Right lung (tissue), 10 donors: Measurements from ENCODE around the gene YOD1. TPM values are rescaled to one million over a fixed set of nuclear protein-coding genes. Genes with fewer than 3 reads are reported as not detected.
A peak's percentile ranks its signal among the peaks of the same experiment; 100 is the strongest.

ENCODE experiments used
- DNase-seq, 2 donors: peaks; one replicate each; pipeline ENCODE4 v3.0.0-alpha.2; 2013
- long read RNA-seq, 8 donors: transcript quantifications; one replicate each; lab custom pipeline, GENCODE V29; 2026
- polyA plus RNA-seq, 5 donors: library from polyadenylated mRNA; unstranded; fragments of 120-200 nt; gene quantifications; one replicate each; pipeline versions ENCODE4 v1.2.1 to v1.2.3, GENCODE V29; 2013; ENCODE audit warnings: inconsistent platforms in 1 of 5, low replicate concordance in 1 of 5; ENCODE audit not compliant: insufficient read length in 5 of 5, insufficient read depth in 1 of 5

Gene YOD1
- polyA plus RNA-seq: 10 to 100 TPM in 4 of 5 donors, 1 to 10 TPM in 1; 9.6 to 17.9 (median 14.0) TPM
- long read RNA-seq, donor 1, full-length matches to known transcripts: 6 of 6 reads
- long read RNA-seq, donor 1, partial matches to known transcripts: 0 of 6 reads
- long read RNA-seq, donor 1, other reads (novel, unspliced or antisense): 0 of 6 reads
- long read RNA-seq, donor 2, full-length matches to known transcripts: 5 of 5 reads
- long read RNA-seq, donor 2, partial matches to known transcripts: 0 of 5 reads
- long read RNA-seq, donor 2, other reads (novel, unspliced or antisense): 0 of 5 reads
- long read RNA-seq, donor 3, full-length matches to known transcripts: 2 of 2 reads
- long read RNA-seq, donor 3, partial matches to known transcripts: 0 of 2 reads
- long read RNA-seq, donor 3, other reads (novel, unspliced or antisense): 0 of 2 reads
- long read RNA-seq, donor 4, full-length matches to known transcripts: 7 of 7 reads
- long read RNA-seq, donor 4, partial matches to known transcripts: 0 of 7 reads
- long read RNA-seq, donor 4, other reads (novel, unspliced or antisense): 0 of 7 reads
- long read RNA-seq, donor 5, full-length matches to known transcripts: 11 of 11 reads
- long read RNA-seq, donor 5, partial matches to known transcripts: 0 of 11 reads
- long read RNA-seq, donor 5, other reads (novel, unspliced or antisense): 0 of 11 reads
- long read RNA-seq, donor 6, full-length matches to known transcripts: 8 of 8 reads
- long read RNA-seq, donor 6, partial matches to known transcripts: 0 of 8 reads
- long read RNA-seq, donor 6, other reads (novel, unspliced or antisense): 0 of 8 reads
- long read RNA-seq, donor 7, full-length matches to known transcripts: 5 of 5 reads
- long read RNA-seq, donor 7, partial matches to known transcripts: 0 of 5 reads
- long read RNA-seq, donor 7, other reads (novel, unspliced or antisense): 0 of 5 reads
- long read RNA-seq, donor 8, full-length matches to known transcripts: 1 of 1 reads
- long read RNA-seq, donor 8, partial matches to known transcripts: 0 of 1 reads
- long read RNA-seq, donor 8, other reads (novel, unspliced or antisense): 0 of 1 reads

GRCh38 chr1:207051191-207051943 is at the start of gene YOD1:
Gene YOD1, minus strand, starts transcription at chr1:207051208. Its CDS starts 178 bp downstream, at chr1:207051030.
- no peak for DNase-seq

DNA sequence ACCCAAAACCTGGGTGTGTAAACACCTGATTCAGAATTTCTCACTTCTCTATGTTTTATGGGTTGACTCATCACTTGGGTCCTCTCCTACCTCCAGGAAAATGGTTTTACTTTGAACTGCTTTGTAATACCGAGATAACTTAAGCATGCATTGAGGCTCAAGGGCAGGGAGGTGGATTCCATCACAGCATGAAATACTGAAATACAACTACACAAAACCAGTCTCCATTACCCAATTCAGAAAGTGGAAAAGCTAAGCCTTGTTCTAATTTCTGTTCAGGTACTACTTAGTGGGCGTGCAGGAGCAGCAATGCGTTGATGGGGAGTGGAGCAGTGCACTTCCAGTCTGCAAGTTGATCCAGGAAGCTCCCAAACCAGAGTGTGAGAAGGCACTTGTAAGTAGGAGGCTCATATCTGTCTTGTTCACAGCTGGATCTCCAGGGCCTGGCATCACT is 46.9 kb upstream of the YOD1 start:
- DNase-seq: no peak

DNA sequence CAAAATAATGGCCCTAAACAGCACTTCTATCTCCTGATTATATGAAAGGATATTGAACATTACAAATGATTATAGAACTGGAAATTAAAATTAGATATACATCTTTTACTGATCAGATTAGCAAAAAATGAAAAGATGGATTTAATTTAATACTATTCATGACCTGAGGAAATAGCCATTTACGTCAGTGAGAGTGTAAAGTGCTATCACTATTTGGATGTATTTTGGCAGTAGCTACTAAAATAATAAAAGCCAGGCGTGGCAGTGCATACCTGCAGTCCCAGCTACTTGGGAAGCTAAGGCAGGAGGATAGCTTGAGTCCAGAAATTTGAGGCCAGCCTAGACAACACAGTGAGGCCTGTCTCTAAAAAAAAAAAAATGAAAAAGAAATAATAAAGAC is 42.9 kb upstream of the YOD1 start:
- DNase-seq: no peak

GRCh38 chr1:207091200-207091908 is 40.3 kb upstream of the YOD1 start:
- no peak for DNase-seq

DNA sequence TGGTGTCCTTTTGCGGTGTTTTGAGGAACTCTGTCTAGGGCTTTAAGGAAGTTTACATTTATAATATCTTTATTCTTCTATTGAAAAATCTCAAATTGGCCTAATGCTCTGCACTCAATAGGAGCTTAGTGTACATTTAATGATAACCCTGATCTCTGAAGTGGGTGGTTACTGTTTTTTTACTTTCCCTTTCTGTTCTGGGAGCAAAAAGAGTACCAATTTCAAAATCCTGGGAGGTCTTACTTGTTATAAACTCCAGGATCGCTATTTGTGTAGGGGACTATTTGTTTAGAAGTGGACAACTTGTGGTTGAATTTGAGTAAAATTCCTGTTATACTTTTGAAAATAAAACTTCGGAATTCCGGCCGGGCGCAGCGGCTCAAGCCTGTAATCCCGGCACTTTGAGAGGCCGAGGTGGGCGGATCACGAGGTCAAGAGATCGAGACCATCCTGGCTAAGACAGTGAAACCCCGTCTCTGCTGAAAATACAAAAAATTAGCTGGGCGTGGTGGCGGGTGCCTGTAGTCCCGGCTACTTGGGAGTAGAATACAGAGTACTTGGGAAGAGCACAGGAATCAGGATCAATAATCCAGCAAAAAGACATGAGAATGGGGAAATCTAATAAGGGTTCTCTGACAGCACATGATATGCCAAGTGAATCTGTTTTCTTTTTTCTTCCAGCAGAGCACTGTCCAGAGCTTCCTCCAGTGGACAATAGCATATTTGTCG is 38.8 kb upstream of the YOD1 start:
- DNase-seq: no peak

GRCh38 chr1:207088701-207089626 is 38.0 kb upstream of the YOD1 start, which contains the start of gene C4BPB:
Gene C4BPB, plus strand, starts transcription at chr1:207088860. Its CDS starts 672 bp downstream, at chr1:207089532.
- DNase-seq: no peak

- DNase-seq: no peak
Measured at GRCh38 chr1:207088161-207088560, 37.2 kb upstream of the YOD1 start.

GRCh38 chr1:207085887-207086286 is 34.9 kb upstream of the YOD1 start:
- DNase-seq: no peak

DNA sequence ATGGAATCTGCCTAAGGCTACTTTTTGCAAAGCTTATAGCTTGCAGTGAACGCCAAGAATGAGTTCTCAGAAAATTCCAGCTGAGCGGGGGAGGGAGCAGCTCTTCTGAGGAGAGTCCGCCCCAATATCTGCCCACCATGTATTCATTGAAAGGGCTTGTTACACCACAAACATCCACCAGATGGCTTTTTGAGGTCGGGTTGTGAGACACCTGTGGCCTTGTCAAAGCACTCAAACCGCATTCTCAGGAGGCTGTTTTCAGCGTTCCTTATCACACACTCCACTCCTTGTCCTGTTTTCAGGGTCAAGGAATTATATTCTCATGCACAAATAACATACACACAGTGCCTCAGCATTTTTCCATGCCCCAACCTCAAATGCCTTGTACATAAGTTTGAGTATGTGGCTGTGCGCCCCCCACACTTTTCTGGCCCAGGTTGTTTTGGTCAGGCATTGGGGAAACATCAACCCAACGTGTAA is 33.7 kb upstream of the YOD1 start:
- DNase-seq: peak; percentile 27 to 38

GRCh38 chr1:207084232-207084631 is 33.2 kb upstream of the YOD1 start:
- no peak for DNase-seq

DNA sequence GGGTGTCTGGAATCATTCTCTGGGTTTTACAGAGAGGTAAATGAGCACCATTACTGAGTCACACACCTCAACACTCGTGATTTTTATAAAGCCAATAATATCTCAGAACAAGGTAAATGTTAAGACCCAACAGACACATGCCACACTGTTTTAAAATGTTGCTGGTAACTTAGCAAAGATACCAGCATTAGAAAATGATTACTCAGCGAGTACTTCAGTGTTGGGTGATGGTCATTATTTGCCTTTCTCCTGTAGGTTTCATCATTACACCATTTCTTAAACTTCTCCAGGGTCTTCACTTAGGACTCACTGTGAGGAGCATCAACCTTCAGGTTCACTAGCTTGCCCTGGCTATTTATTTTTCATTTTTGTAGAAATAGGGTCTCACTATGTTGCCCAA is 30.8 kb upstream of the YOD1 start:
- no peak for DNase-seq

- DNase-seq: no peak
Measured at GRCh38 chr1:207081088-207081487, 30.1 kb upstream of the YOD1 start.

DNA sequence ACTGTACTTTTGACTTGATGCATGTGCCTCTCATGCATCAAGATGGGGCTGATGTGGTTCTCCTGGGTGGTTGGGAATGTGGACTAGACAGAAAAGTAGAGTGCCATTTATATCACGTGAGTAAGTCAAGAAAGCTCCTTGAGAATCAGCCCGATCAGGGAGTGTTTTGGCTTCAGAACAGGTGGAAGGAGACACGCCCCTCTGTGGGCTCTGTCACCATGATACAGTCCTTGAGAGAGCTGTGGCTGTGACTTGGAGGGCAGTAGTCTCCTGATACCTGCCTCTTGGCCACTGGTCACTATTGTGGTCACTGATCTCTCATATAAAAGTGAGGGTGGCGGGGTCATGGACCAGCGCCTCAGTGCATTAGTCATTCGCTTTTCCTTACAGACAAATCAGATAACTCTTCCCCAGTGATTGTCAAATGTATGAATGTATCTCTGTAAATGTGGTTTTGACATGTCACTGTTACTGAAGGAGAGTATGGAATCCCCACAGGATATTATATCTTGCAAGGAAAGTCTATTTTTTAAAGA is 28.8 kb upstream of the YOD1 start:
- DNase-seq: no peak

GRCh38 chr1:207078578-207079132 is 27.6 kb upstream of the YOD1 start:
- DNase-seq: no peak

DNA sequence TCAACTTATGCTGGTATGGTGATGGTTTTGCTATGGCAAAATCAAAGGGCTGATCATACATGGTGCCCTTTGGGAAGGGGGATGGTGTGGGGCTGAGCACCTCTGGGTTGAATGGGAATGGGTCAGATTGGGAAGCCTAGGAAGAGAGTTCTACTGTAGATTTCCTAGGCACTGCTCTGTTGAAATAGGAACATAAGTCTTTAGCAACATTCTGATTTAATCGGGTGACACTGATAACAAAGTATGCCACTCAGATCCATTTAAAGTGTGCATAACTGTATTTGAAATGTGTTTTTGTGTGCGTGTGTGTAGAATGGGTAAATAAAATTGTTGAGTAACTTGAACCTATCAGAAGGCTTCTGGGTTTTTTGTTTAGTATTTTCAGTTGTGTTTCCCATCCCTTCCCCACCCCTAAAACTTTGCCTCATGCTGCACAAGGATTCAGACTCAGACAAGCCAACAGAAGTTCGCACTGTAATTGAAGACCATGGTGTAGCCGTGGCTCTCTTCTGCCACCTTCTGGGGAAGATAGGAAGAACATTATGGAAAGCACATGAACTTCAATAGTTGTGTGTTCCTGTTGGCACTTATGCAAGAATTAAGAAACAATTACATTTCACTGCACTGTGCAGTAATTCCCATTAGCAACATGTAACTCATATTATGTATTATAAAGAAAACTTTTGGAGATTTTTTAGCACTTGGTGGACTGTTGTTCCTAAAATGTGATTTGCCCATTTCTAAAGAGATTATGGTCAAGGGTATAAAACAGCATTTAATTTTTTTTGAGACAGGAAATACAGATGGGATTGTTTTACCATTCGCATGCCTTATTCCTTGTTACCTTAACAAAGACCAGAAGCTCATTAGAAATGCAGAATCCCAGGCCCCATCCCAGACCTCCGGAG is 26.7 kb upstream of the YOD1 start:
- peak; percentile 73 to 84 for DNase-seq

DNA sequence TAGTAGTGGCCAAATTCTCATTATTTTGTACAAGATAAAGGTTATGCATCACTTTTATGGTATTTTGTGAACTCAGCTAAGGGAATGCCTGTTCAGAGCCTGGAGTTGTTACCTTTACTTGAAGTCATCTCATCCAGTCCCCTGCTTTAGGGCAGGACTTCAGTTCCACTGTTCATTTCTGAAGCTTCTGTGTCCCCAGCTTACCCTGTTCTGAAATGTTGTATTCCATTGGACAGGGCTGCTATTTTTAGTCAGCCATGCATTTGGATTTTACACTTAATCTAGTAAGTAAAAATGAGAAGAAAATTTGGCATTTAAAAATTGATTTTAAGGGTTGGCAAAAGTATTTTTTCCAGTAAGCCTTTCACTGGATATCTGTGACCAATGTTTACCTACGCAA is 26.0 kb upstream of the YOD1 start:
- DNase-seq: no peak
